Upper lobe of left lung (tissue), 4 donors: ENCODE data around the gene STMND1.

Experiments
- CTCF ChIP-seq, 6 experiments: fragments of 450-650 bp in 4 of 6; fragments of 200-600 bp in 2 of 6; sonication (generic) in 2 of 6; IDR thresholded peaks; one replicate each; pipeline ENCODE4 v1.5.1; 2016 to 2019; ENCODE audit warnings: antibody characterized with exemption in 6 of 6
- POLR2A ChIP-seq, 4 donors: fragments of 450-650 bp; IDR thresholded peaks; one replicate each; pipeline ENCODE4 v1.5.1; 2016 to 2017; ENCODE audit warnings: antibody characterized with exemption in 4 of 4, mild to moderate bottlenecking in 2 of 4

- TF ChIP-seq CTCF (IDR thresholded peaks at IDR 0.05) (no peak), POLR2A (IDR thresholded peaks at IDR 0.05) (no peak)
Observed at GRCh38 chr6:17103715-17104114, 1.9 kb downstream of the STMND1 start.
